Measurements from ENCODE around the gene FBXL7. TPM values are rescaled to one million over a fixed set of nuclear protein-coding genes. Genes with fewer than 3 reads are reported as not detected.
A peak's percentile ranks its signal among the peaks of the same experiment; 100 is the strongest.

FBXL7 gene
- total RNA-seq, 6 experiments from 2014 or later, result 0.81 to 1.9 (median 1.3) TPM

DNA sequence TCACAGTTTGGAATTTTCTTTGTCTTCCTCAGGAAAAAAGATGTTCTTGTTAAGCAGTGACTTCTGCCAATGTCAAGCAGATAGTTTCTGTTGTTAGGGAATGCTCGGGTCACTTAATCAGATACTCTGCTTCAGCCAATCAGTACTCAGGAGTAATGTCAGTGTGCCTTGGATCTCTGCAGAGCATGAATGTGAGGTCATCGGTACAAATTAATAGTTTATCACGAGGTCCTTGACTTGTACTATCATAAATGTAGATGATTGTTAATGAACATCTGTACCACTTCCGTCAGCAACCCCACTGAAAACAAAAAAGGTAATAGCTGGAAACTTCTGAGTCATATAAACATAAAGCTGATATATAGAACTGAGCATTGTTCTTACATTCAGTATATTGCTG lies 73.6 kb downstream of the FBXL7 start:
- no peak for TF ChIP-seq POLR2A (IDR thresholded peaks at IDR 0.05)
- TF ChIP-seq, protein P1, sequence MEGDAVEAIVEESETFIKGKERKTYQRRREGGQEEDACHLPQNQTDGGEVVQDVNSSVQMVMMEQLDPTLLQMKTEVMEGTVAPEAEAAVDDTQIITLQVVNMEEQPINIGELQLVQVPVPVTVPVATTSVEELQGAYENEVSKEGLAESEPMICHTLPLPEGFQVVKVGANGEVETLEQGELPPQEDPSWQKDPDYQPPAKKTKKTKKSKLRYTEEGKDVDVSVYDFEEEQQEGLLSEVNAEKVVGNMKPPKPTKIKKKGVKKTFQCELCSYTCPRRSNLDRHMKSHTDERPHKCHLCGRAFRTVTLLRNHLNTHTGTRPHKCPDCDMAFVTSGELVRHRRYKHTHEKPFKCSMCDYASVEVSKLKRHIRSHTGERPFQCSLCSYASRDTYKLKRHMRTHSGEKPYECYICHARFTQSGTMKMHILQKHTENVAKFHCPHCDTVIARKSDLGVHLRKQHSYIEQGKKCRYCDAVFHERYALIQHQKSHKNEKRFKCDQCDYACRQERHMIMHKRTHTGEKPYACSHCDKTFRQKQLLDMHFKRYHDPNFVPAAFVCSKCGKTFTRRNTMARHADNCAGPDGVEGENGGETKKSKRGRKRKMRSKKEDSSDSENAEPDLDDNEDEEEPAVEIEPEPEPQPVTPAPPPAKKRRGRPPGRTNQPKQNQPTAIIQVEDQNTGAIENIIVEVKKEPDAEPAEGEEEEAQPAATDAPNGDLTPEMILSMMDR (IDR thresholded peaks at IDR 0.05), result no peak
- no peaks in the 10 kb centered on the region for H3K27me3 ChIP-seq
- no peaks in the 10 kb centered on the region for H3K36me3 ChIP-seq
- no peak overlapping the region for H3K27ac ChIP-seq
- H3K4me1 ChIP-seq, result peaks cover 0 to 3% (median 0%) of the 10 kb centered on the region in 4 donors
- no peaks in the 10 kb centered on the region for H3K9me3 ChIP-seq
- 55% methylated on average over 4 of the region's 4 CpGs for WGBS (ENCODE audit: insufficient coverage, low coverage, low lambda C conversion rate, missing lambda C conversion rate)
- DNase-seq, result no peak
- no peak overlapping the region for H3K4me3 ChIP-seq
- no peak for ATAC-seq
- intact Hi-C loops (cut with DNase I), result no loop called here

DNA sequence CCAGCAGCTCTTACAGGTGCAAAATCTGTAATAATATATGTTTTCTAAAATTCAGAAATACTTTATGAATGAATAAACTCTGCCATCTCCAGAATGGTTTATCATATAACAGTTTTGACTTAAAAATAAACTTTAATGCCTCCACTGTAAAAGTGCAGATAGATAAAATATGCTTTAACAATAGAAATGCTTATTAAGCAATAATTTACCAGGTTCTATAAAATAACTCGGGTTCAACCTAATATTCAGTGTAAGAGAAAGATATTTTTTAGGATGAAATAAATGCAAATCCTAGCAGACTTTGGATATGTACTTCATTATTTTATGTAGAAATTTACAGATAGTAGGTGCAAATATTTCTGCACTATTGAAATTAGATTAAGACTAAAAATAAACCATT lies 74.1 kb downstream of the FBXL7 start:
- intact Hi-C loops (cut with DNase I), result no loop called here
- no peaks in the 10 kb centered on the region for H3K27me3 ChIP-seq
- H3K27ac ChIP-seq, result no peak overlapping the region
- no peak for DNase-seq
- no peak for ATAC-seq
- H3K4me3 ChIP-seq, result no peak overlapping the region
- TF ChIP-seq, protein P1 (IDR thresholded peaks at IDR 0.05), result no peak
- TF ChIP-seq POLR2A (IDR thresholded peaks at IDR 0.05), result no peak
- WGBS (ENCODE audit: insufficient coverage, low coverage, low lambda C conversion rate, missing lambda C conversion rate), result 40% methylated on average over 1 of the region's 1 CpG
- no peaks in the 10 kb centered on the region for H3K9me3 ChIP-seq
- H3K36me3 ChIP-seq, result no peaks in the 10 kb centered on the region
- H3K4me1 ChIP-seq, result peaks cover 0 to 3% (median 0%) of the 10 kb centered on the region in 4 donors

DNA sequence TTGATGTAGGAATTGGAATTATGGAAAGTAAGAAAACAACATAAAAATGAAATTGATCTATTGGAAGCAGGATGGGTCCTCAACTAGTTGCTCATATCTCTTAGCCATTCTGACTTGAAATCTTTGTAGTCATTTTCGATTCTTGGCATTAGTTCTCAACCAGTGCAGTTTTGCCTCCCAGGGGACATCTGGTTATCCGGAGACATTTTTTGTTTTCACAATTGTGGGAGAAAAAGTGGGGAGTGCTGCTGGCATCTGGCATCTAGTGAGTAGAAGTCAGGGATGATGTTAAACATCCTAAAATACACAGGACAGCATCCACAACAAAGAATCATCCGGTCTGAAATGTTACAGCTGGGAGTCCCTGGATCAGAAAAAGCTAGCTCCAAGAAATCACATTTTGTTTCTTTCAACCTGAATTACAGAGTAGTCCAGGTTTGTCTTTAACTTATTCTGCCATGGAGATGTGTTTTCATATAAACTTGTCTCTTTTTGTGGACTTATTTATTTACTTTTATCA lies 74.9 kb downstream of the FBXL7 start:
- 47% methylated on average over 3 of the region's 3 CpGs for WGBS (ENCODE audit: insufficient coverage, low coverage, low lambda C conversion rate, missing lambda C conversion rate)
- H3K4me1 ChIP-seq, result peaks cover 0 to 3% (median 0%) of the 10 kb centered on the region in 4 donors
- no peaks in the 10 kb centered on the region for H3K36me3 ChIP-seq
- no peaks in the 10 kb centered on the region for H3K27me3 ChIP-seq
- TF ChIP-seq POLR2A (IDR thresholded peaks at IDR 0.05), result no peak
- TF ChIP-seq, protein P1 (IDR thresholded peaks at IDR 0.05), result no peak
- no peaks in the 10 kb centered on the region for H3K9me3 ChIP-seq
- DNase-seq (no peak), ATAC-seq (no peak)
- intact Hi-C loops (cut with DNase I), result no loop called here
- no peak overlapping the region for H3K4me3 ChIP-seq
- no peak overlapping the region for H3K27ac ChIP-seq

DNA sequence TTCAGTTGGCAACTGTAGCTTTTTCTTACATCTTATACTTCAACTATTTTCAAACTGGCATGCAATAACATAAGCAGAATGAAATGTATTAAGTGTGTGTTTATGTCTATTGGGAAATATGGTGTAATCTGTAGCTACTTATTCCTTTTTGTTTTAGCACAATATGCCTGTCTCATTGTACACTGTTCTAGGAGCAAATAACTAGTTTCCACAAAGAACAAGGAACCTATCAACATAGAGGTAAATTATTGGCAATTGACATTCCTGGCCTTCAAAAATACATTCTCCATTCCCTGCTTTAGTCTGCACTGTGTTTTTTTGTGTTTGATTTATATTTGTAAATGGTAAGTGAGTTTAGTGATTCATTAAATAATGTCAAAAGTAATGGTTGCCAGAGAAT lies 75.7 kb downstream of the FBXL7 start:
- TF ChIP-seq POLR2A (IDR thresholded peaks at IDR 0.05), result no peak
- TF ChIP-seq, protein P1 (IDR thresholded peaks at IDR 0.05), result no peak
- H3K4me3 ChIP-seq, result no peak overlapping the region
- ATAC-seq (no peak), DNase-seq (no peak)
- intact Hi-C loops (cut with DNase I), result no loop called here
- H3K36me3 ChIP-seq, result no peaks in the 10 kb centered on the region
- no peaks in the 10 kb centered on the region for H3K27me3 ChIP-seq
- no peaks in the 10 kb centered on the region for H3K9me3 ChIP-seq
- no peak overlapping the region for H3K27ac ChIP-seq
- H3K4me1 ChIP-seq, result peaks cover 0 to 3% (median 0%) of the 10 kb centered on the region in 4 donors

DNA sequence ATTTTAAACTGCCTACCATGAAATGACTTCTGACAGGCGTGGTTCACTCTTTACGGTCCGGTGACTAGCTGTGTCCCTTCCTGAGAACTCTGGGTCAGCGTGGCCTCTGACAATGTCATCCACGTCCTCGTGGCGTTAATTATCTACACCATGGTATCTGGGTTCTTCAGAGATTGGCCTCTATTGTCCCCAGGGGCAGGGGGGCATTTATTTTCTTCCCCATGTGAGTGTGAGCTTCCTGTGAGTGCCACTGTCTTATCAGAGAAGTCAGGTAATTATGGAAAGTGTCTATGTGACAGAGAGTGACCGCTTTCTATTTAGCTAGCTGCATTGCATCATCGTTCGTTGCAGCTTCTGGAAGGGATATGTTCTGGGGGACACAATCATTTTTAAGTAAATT lies 77.2 kb downstream of the FBXL7 start:
- no peaks in the 10 kb centered on the region for H3K9me3 ChIP-seq
- intact Hi-C loops (cut with DNase I), result no loop called here
- no peak overlapping the region for H3K4me3 ChIP-seq
- H3K4me1 ChIP-seq, result peaks cover 0 to 3% (median 0%) of the 10 kb centered on the region in 4 donors
- no peaks in the 10 kb centered on the region for H3K36me3 ChIP-seq
- WGBS (ENCODE audit: insufficient coverage, low coverage, low lambda C conversion rate, missing lambda C conversion rate), result 39% methylated on average over 9 of the region's 10 CpGs
- no peak overlapping the region for H3K27ac ChIP-seq
- DNase-seq (no peak), ATAC-seq (peak; percentile 40 to 66 (median 49))
- no peaks in the 10 kb centered on the region for H3K27me3 ChIP-seq
- TF ChIP-seq POLR2A (IDR thresholded peaks at IDR 0.05), result no peak
- TF ChIP-seq, protein P1 (IDR thresholded peaks at IDR 0.05), result no peak

Data from right lobe of liver (tissue), 6 donors.